HG03097 (cell line): ENCODE data around the gene SH3PXD2A.
"Not testable (repeated sequence)": the region's sequence is repeated elsewhere in the genome, so short reads cannot be mapped to it uniquely, and the experiment has no call there.

Experiments
- ATAC-seq: cut with Tn5 transposase; IDR thresholded peaks from one replicate; pipeline ENCODE4 v1.9.1; 2021; ENCODE audit not compliant: unreplicated experiment, low FRiP score

SH3PXD2A gene

DNA sequence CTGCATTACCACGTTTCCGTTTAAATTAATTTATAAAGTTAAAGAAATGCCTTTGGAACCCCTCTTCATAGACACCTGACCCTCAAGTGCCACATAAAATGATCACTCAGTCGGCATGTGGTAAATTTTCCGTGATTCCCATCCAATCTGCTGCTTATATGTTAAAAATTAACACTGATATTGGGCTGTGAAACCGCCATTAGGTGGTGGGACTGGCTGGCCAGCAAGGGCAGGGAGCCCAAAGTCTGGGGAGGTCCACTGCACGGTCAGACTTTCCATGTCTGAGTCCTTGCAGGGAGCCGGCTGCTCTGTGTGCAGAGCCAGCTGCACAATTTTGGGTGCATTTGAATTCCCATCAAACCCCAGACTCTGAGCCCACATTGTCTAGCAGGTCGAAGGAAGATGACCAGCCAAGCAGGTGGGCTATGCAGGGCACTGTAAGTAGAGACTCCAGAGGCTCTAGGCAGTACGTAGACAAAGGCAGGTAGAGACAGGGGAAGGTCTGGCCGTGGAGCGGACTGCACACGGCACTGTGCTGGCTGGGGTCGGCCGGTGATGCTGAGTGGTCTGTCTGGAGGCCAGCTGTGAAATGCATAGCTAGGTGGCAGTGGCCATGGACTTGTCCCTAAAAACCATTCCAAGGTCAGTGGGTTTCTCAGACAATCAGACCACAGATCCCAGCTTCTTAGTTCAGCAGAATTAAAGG is 122.9 kb downstream of the SH3PXD2A start:
- no peak for ATAC-seq

DNA sequence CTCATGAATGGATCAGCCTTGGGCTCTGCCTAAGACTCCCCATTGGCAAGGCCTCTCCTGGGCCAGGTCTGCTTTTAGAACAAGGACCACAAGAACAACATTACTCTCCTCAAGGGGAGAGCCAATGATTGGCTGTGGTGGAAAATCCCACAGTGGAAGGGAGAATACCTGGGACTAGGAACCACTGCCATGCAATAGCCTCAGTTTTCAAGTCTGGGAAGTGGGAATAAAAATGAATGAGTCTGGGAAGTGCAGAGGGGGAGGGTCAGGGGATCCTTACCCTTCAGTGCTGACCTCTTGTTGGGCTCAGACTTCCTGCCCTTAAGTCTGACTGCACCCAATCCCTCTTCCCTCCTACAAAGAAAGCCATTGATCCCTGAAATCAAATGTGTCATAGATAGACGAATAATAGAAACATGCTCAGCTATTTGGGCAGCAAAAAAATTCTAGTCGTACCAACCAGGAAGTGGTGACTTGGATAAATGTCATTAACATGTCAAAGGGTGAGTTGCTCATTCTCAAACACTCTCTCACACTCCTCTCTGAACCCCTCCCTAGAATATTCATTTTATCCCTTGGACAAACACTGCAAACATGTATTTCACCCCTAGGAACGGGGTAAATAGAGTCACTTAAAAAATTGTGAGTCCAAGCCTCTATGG is 123.6 kb downstream of the SH3PXD2A start:
- ATAC-seq: no peak

DNA sequence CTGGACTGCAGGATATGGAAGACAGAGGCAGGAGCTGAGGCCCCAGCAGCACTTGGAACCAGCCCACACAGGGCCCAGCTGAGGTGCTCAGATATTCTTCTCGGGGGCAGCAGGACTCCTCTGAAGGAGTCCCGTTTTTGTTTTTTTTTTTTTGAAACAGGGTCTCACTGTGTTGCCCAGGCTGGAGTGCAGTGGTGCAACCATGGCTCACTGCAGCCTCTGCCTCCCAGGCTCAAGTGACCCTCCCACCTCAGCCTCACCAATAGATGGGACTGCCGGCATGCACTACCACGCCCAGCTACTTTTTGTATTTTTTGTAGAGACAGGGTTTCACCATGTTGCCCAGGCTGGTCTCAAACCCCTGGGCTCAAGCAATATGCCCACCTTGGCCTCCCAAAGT is 124.3 kb downstream of the SH3PXD2A start:
- ATAC-seq: not testable (repeated sequence)

DNA sequence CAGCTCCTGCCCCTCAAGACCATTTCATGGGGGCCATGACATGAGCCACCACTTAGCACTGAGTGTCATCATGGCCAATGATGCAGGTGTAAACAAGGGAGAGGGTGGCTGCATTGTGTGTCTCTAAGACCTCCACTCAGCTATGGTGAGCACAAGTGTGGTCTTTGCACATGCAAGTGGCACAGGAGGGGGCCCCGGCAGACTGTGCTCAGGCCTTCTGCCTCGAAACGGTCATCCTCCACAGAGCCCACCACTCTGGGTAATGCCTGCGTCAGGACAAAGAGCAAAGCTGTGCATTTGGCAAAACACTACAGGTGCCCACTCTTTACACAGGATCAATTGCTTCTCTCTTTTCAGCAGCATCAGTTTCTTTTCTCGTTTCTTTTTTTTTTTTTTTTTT is 125.5 kb downstream of the SH3PXD2A start:
- ATAC-seq: no peak

DNA sequence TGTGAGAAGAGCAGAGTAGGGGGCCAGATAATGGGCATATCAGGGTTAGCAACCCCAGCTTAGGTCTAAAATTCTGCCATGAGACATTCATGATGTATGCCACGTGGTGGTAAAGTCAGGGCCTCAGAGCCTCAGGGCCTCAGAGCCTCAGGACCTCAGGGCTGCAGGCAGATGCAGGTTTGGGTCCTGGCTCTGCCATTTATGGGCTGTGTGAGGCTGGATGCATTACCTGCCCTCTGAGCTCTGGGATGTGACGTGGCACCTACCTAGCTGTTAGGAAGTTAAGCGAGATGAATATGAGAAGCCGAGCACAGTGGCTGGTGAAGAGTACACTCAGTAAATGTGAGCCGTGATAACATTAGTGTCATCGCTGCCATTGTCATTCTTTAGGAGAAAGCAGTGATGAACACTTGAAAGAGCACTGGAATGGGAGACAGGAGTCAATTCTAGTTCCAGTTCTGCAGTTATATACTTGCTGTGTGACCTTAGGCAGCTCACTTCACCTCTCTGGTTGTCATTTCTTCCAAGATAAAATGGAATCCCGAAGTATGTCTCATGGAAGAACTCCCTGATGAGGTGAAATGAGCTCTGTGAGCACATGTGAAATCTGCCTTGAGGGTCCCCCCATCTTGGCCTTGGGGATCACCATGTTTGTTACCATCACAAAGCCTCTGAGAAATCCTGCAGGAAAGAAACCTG is 127.2 kb downstream of the SH3PXD2A start:
- no peak for ATAC-seq

DNA sequence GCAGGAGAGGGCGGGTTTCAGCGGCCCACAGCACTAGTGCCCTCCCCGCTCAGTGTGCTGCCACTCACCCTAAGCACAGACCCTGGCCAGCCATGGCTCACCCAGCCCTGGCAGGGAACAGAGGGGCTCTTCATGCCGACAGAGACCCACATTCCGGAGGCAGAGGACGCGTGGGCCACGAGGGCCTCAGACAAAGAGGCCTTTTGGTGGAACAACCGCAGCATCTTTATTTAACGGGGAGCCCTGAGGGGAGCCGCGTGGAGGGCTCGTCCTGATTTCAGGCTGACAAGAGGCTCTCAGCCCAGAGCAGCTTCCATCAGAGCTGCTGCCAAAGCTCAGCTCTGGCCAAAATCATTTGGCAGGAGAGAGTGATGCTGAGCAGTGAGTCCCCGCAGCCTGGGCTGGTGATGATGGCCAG is 127.8 kb downstream of the SH3PXD2A start:
- ATAC-seq: no peak

DNA sequence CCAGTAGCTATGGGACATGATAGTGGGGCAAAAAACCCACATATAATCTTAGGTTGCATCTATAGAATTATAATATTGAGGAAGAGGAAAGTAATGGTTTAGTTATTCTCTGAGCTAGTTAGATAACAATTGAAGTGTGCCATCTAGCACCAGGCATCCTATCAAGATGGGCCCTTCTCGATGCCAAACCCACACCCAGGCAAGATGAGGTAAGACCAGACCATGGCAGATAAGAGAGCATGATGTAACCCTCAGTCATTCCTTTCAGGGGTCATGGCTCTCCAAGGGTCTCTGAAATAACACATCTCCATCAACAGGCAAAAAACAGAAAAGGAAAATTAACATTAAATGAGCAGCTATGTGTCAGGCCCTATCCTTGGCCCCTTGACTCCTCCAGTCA is 128.7 kb downstream of the SH3PXD2A start:
- no peak for ATAC-seq

DNA sequence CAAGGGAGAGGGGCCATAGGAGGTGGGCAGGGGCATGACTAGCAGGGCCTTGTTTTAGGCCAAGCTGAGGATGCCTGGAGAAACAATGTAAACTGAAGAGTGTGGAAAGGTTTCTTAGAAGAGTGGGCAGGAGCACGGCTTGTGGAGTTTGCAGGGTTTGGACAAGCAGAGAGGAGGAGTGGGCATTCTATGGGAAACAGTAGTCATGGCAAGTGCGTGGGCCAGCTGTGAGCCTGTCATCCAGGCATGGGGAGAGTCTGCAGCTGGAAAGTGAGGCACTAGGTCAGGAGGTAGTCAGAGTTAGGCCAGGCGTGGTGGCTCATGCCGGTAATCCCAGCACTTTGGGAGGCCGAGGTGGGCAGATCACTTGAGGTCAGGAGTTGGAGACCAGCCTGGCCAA is 130.1 kb downstream of the SH3PXD2A start:
- no peak for ATAC-seq

DNA sequence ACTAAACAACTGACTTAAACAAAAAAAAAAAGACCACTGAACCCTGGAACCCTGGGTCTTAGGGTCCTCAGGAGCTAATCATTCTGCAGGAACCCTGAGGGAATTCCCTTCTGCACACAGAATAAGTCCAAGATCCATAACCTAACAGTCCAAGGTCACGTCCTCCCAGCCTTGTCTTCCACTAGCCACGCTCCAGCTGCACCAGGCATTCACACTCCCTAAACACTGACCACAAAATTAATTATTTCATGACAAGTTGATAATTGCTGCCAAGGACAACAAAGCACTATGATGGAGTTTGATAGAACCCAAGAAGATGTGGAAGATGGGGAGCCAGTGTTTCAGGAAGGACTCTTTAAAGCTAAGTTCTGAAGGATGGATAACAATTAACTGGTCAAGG is 130.6 kb downstream of the SH3PXD2A start:
- ATAC-seq: no peak

DNA sequence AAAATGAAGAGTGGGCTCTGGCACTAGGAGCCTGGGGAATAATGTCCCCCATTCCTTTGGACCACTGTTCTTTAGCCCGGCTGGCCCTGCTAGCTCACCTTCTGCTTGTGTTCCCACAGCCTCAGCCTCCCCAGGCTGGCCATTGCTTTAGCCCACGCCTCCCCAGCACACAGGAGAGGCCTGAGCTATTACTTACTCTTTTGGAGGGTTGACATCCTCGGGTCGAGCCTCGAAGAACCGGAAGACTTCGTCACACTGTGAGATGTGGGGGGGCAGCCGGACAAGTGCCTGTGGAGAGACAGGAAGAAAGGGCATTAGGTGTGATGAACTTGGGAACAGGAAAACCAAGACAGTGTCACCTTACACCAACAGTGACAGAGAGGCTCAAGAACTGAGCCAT is 131.3 kb downstream of the SH3PXD2A start:
- ATAC-seq: no peak

DNA sequence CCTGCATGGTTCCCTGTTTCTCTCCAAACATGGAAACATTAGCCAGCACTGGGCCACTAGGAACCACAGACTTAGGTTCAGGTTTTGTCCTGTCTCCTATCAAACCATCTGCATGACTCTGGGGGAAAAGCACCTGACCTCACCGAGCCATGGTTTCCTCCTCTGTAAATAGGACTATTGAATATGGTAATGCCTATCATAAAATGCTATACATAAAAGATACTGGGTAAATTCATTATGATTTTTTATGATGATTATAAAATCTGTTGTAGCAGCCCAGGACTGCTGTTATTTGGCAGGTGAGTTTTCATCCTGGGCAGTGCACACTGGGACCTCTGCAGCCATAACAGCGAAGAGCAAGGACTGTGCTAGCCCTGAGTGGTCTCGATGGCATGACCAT is 131.8 kb downstream of the SH3PXD2A start:
- ATAC-seq: no peak

DNA sequence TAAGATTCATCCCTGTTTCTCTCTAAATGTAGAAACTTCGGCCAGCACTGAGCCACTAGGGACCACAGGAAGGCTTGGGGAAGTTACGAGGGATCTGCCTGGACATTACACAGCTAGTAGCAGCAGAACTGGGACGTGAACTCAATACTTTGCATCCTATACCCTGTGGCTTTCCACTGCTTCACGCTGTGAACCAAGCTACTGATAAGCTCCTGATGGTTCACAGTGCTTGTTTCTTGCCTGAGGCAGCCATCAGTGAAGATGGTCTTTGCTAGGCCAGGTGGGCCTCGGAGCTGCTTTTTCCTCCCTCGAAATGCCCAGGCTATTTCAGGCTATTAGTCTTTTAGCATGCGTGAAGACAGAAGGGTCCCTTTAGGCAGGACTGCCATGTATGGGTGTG is 132.7 kb downstream of the SH3PXD2A start:
- no peak for ATAC-seq

DNA sequence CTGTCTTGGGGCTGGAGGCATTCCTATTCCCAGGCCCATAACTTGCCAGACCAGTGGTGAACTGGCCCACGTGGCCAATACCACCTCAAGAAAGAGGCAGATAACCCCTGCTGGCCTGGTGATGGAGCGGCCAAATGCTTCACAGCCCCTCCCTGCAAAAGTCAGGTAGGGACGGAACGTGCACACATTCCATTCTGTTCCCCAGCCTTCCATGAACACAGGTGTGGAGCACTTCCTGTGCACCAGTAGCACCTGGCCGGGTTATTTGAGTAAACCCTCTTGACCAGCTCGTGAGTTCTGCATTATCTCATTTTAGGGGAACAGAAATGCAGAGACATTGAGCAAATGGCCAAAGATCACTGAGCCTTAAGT is 134.4 kb downstream of the SH3PXD2A start:
- no peak for ATAC-seq

DNA sequence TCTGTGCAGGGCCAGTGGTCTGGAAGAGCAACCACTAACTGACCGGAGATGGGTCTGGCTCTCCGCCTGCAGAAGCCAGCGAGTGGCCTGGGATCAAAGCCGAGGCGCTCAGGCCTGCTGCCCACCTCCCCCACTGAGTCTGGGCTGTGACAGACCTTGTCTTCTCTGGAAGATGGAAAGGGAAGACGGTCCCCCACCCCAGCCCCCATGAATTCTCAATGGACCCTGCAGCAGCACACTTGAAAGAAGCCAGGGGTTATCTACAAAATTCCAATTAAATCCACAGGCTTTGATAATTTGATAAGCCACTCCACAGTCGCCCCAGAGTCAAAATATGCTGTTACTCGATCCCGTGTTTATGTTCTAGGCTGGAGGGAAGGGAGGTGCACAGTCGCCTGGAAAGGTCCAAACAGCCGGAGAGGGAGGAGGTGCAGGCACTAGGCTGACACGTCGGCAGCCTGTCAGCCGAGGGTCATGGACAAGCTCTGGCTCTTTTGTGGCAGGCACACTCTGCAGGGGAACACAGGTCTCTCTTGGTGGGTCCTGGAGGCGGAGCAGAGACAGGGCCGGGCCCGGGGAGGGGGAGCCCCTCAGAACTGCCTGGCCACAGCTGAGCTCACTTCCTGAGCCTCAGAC is 134.9 kb downstream of the SH3PXD2A start:
- ATAC-seq: no peak

DNA sequence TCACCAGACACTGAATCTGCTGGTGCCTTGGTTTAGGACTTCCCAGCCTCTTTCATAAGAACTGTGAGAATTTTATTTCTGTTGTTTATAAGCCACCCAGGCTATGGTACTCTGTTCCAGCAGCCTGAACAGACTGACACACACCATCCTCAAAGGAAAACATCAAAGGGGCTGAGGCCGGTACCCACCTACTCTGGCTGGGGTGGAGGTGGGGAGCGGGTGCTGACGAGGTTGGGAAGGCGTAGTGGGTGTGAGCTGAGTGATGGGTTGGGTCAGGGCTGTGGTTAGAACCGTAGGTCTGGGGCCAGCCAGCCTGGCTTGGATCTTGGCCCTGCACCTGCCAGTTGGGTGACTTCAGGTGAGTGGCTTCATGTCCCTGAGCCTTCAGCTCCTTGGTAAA is 136.3 kb downstream of the SH3PXD2A start:
- no peak for ATAC-seq

DNA sequence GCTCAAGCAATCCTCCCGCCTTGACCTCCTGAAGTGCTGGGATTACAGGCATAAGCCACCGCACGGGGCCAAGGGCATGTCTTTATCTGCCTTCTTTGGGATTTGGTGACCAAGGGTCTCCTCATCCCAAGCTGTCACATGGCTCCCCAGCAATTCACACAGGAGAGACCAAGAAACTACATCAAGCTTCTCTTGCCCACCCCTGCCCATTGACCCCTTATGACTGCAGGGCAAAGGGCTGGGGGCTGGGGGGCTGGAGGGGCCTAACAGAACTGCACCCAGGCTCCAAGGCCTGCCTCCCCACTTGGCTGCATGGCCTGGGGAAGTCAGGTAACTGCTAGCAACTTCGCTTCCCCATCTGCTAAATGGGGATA is 137.1 kb downstream of the SH3PXD2A start:
- ATAC-seq: no peak

DNA sequence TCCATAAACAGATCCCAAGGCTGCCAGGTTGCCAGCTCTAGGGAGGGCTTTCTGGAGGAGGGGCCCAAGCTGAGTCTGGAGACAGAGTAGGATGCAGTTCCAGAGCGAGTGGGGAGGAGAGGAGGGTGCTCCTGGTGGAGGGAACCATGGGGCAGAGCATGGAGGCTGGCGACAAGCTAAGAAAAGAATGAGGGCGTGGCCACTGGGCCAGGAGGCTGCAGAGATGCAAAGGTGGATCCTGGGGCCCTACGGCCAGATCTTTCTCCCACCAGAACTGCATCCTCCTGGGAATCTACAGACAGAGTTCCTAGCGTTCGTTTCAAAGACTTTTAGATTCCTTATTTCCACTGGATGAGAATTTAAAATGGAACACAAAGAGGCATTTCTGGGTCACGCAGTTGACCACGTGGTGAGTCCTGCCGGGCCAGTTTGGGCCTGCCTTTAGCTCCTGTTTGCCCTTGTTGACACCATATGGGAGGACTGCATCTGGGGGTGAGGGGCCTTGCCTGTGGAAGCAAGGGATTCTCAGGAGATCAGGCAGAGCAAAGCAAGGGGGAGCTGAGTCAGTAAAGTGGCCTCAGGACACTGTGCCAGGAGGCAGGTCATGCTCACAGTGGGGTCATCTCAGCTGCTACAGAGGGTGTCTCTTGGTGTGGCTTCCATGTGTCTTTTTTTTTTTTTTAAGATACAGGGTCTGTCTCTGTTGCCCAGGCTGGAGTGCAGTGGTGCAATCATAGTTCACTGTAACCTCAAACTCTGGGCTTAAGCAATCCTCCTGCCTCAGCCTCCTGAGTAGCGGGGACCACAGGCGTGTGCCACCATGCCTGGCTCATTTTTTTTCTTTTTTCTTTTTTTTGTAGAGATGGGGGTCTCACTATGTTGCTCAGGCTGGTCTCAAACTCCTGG is 137.8 kb downstream of the SH3PXD2A start:
- no peak for ATAC-seq

DNA sequence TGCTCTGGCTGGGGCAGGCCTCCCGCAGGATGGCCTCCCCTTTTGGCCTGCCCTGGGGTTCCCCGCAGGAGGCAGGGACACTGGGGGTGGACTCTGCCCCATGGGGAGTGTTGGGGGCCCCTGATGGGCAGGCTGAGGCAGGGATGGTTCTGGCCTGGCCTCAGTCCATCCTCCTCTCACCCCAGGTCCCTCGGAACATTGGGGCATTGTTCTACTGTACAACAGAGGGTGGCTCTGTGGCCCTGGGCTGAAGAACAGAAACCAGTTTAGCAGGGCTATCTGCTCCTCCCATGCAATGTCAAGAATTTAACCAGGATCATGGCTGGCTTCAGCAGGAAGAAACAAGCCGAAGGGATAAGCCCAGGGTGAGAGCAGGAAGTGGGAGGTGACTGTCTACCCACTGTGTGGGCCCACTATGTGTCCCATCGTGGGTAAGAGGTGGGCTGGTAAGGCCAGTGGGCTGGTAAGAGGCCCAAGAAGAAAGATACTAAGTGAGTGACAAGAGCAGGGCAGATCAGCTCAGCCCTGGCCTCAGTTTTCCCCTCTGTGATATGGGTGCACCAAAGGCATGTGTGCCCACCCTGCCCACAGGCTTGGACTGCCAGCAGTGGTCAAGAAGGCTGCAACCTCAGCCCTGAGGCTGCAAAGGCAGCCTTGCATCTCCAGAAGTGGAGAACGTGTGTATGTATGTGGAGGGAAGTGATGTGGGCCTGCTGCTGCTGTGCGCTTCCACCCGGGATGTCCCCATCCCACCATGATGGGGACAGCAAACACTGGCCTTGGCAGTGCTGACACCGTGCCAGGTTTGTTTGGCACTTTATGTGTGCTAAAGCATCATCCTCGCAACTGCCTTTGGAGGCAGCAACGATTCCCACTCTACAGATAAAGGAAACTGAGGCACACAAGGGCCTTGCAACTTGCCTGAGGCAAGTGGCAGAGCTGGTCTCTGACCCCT is 138.9 kb downstream of the SH3PXD2A start:
- no peak for ATAC-seq

DNA sequence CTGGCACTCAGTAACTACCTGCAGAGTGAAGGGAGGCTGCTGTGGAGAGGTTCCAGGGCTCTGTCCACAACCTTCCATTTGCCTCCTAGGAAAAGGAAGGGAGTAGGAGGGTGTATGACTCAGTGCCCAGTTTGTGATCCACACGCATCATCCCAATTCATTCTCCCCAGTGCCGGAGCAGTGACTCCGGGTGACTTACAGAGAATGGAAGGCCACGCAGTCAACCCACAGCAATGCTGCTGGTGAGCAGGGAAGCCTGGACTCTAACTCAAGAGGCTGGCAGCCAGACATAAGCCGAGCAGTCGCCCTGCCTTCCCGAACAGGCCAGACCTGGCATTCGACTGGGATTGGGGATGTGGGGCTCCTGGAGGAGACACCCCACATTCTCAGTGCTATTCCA is 139.9 kb downstream of the SH3PXD2A start:
- ATAC-seq: no peak
